ENCODE data around the gene INTS6L. TPM values are rescaled to one million over a fixed set of nuclear protein-coding genes. Genes with fewer than 3 reads are reported as not detected.
A peak's percentile ranks its signal among the peaks of the same experiment; 100 is the strongest.
"Not testable (repeated sequence)": the region's sequence is repeated elsewhere in the genome, so short reads cannot be mapped to it uniquely, and the experiment has no call there.

INTS6L gene
- total and polyA plus RNA-seq, 7 donors = 0.38 to 1.2 (median 0.81) TPM

DNA sequence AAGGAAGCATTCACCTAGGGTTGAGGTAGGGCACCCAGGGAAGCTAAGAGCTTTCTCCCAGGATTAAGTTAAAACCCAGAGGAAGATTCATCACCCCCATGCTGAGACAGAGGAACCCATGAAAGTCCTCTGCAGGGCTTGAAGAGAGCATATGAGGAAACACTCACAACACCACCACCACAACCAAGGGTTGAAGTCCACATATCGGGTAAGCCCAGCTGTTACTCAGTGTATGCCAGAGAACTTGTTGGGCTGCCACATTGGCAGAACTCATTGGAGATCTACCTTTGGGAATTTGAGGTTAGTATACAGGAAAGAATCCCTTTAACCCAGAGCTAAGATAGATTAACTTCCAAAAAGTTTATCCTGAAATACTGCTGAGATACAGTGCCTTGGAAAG, 75.1 kb downstream of the INTS6L start:
- Histone ChIP-seq H3K27ac (no peak overlapping the region), H3K36me3 (ENCODE audit: insufficient read depth in 1 of 2, low read depth in 1 of 2) (no peaks in the 10 kb centered on the region), H3K4me1 (no peaks in the 10 kb centered on the region), H3K4me3 (no peak overlapping the region), H3K9me3 (no peaks in the 10 kb centered on the region), H3K27me3 (ENCODE audit: insufficient read depth in 3 of 3, low read length in 2 of 3) (no peaks in the 10 kb centered on the region)
- ATAC-seq = no peak
- TF ChIP-seq, protein P1, sequence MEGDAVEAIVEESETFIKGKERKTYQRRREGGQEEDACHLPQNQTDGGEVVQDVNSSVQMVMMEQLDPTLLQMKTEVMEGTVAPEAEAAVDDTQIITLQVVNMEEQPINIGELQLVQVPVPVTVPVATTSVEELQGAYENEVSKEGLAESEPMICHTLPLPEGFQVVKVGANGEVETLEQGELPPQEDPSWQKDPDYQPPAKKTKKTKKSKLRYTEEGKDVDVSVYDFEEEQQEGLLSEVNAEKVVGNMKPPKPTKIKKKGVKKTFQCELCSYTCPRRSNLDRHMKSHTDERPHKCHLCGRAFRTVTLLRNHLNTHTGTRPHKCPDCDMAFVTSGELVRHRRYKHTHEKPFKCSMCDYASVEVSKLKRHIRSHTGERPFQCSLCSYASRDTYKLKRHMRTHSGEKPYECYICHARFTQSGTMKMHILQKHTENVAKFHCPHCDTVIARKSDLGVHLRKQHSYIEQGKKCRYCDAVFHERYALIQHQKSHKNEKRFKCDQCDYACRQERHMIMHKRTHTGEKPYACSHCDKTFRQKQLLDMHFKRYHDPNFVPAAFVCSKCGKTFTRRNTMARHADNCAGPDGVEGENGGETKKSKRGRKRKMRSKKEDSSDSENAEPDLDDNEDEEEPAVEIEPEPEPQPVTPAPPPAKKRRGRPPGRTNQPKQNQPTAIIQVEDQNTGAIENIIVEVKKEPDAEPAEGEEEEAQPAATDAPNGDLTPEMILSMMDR (IDR thresholded peaks at IDR 0.05) = no peak
- intact Hi-C loops (cut with DNase I) = loop anchor here in 1 of 2 donors (10.0 kb wide), 1 partner anchor 101 kb away; no protein-coding TSS in a partner anchor
- DNase-seq = no peak
- 22 to 43% (median 37%) methylated on average over 1 of the region's 1 CpG for WGBS, 3 donors

DNA sequence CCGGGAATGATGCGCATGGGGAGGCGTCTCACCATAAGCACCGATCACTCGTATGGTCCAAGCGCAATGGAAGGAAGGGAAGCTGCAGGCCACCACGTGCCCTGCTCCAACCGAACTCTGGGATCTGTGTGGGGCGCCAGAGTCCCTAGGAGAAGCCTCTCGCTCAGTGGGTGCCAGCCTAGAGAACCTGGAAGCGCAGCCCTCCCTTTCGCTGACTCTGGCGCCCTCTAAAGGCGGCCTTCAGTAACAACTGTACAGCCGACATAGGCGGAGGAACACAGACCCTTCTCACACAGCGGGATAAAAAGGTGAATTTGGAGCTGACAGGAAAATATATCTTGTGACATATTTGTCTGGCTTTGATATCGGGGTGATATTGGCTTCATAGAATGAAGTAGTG, 76.0 kb downstream of the INTS6L start:
- Histone ChIP-seq H3K27ac (no peak overlapping the region), H3K4me3 (no peak overlapping the region), H3K36me3 (ENCODE audit: insufficient read depth in 1 of 2, low read depth in 1 of 2) (no peaks in the 10 kb centered on the region), H3K27me3 (ENCODE audit: insufficient read depth in 3 of 3, low read length in 2 of 3) (no peaks in the 10 kb centered on the region), H3K4me1 (no peaks in the 10 kb centered on the region), H3K9me3 (no peaks in the 10 kb centered on the region)
- no peak for ATAC-seq
- 25 to 54% (median 51%) methylated on average over 14 to 18 of the region's 18 CpGs for WGBS, 3 donors
- intact Hi-C loops (cut with DNase I) = loop anchor here in 1 of 2 donors (10.0 kb wide), 1 partner anchor 102 kb away; no protein-coding TSS in a partner anchor
- DNase-seq = peak in 1 of 2 donors; percentile 12
- TF ChIP-seq, protein P1 (IDR thresholded peaks at IDR 0.05) = peak; percentile 19

DNA sequence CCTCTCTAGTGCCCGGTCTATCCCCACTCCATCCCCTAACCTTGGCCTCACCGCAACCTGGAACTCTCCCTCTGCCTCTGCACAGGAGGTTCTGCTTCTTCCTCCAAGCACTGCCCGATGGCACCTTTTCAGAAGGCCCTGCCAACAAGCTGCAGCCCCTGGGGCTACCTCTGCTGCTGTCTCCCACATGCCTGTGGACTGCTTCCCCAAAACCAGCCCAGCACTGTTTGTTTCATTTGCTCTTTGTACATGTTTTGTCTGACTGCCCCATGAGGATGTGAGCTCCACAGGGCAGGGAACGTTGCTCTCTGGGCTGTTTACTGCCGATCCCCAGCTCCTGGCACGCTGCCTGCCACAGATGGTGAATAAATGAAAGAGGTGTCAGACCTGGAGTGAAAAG, 85.4 kb downstream of the INTS6L start:
- no peak for ATAC-seq

DNA sequence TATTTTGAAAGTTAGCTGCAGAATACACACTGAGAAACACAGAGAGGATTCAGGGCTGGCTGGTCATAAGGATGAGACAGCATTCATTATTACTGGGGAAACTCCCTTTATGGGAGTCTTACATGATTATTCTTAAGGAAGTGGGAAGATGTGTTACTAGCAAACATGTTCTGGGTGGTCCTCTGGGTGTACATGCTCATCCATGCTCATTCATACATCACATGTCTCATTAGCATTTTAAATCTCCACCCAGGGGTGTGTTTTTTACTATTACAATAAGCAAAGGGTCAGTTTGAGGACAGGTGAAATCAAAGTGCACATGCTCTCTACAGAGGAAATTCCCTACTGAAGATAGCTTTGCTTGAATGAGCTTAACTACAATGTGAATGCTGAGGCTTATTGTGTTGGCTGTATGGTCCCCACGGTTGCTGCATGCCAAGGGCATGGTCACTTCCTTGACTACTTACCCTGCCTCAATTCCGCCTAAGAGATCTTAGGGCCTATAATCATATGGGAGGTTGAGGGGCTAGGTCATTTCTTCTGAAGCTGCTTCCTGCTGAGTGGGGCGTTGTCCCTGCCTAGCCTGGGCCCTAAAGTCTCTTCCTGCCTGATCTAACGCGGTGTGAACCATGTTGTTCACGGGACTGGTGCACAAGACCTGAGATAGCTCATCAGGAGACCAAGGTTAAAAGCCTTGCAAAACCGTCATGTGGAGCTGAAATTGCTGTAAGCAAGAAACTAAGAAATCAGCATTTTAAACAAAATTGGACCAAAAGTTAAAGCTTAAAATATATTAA, 104.1 kb downstream of the INTS6L start:
- H3K27ac ChIP-seq; H3K4me3 ChIP-seq; intact Hi-C loops (cut with DNase I); H3K36me3 ChIP-seq (ENCODE audit: insufficient read depth in 1 of 2, low read depth in 1 of 2); H3K9me3 ChIP-seq; ATAC-seq; DNase-seq; H3K4me1 ChIP-seq; H3K27me3 ChIP-seq (ENCODE audit: insufficient read depth in 3 of 3, low read length in 2 of 3): not testable (repeated sequence)
- 66 to 79% (median 74%) methylated on average over 3 to 4 of the region's 7 CpGs for WGBS, 3 donors

More for the DNA sequence above, 85.4 kb downstream of the INTS6L start:
- intact Hi-C loops (cut with DNase I) = no loop called here
- no peaks in the 10 kb centered on the region for H3K9me3 ChIP-seq
- H3K4me1 ChIP-seq = no peaks in the 10 kb centered on the region
- no peak overlapping the region for H3K4me3 ChIP-seq
- peaks cover 0 to 3% (median 0%) of the 10 kb centered on the region in 3 donors for H3K27me3 ChIP-seq (ENCODE audit: insufficient read depth in 3 of 3, low read length in 2 of 3)
- TF ChIP-seq, protein P1 (IDR thresholded peaks at IDR 0.05) = no peak
- no peak overlapping the region for H3K27ac ChIP-seq
- no peak for DNase-seq
- 48 to 61% (median 51%) methylated on average over 6 of the region's 6 CpGs for WGBS, 3 donors
- H3K36me3 ChIP-seq (ENCODE audit: insufficient read depth in 1 of 2, low read depth in 1 of 2) = no peaks in the 10 kb centered on the region

DNA sequence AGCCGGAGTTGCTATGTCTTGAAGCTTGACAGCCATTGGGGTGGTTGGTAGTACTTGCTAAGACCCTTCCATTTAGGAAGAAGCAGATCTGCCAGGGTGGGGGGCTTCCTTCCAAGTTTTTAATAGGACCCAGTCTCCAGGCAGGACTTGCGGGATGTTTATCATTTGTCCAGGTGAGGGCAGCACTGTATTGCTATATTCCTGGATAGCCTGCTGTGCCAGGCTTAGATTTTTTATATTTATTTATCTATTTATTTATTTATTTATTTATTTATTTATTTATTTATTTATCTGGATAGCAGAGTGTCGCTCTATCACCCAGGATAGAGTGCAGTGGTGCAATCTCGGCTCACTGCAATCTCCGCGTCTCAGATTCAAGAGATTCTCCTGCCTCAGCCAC, 105.5 kb downstream of the INTS6L start:
- ATAC-seq = no peak
- Histone ChIP-seq H3K4me3 (no peak overlapping the region), H3K27ac (no peak overlapping the region), H3K4me1 (no peaks in the 10 kb centered on the region), H3K27me3 (ENCODE audit: insufficient read depth in 3 of 3, low read length in 2 of 3) (no peaks in the 10 kb centered on the region), H3K9me3 (no peaks in the 10 kb centered on the region), H3K36me3 (ENCODE audit: insufficient read depth in 1 of 2, low read depth in 1 of 2) (no peaks in the 10 kb centered on the region)
- DNase-seq = no peak
- intact Hi-C loops (cut with DNase I) = no loop called here
- TF ChIP-seq, protein P1 (IDR thresholded peaks at IDR 0.05) = no peak
- 78 to 91% (median 90%) methylated on average over 6 of the region's 6 CpGs for WGBS, 3 donors
